A549 (cell line): Measurements from ENCODE around the gene FHIT.

ENCODE experiments used
- MAFK ChIP-seq: fragments of 450-650 bp; IDR thresholded peaks from 2 replicates; pipeline ENCODE4 v1.6.1; 2014; ENCODE audit not compliant: partially characterized antibody
- NR3C1 ChIP-seq: fragments of >200 bp; sonication (Bioruptor Twin); formaldehyde crosslinking; IDR thresholded peaks from 3 replicates; pipeline ENCODE4 v1.6.1; 2017
- POLR2A ChIP-seq: IDR thresholded peaks from 2 replicates; pipeline ENCODE4 v1.6.1; 2012; ENCODE audit warnings: mild to moderate bottlenecking, low read length
- POLR2AphosphoS2 ChIP-seq: conservative IDR thresholded peaks from 2 replicates; pipeline ENCODE4 v1.6.1; 2012; ENCODE audit warnings: low read length, improper control_type of control experiment, inconsistent platforms
- RAD21 ChIP-seq, 2 experiments: fragments of >200 bp in 1 of 2; sonication (Bioruptor Twin) in 1 of 2; formaldehyde crosslinking in 1 of 2; IDR thresholded peaks in 1 of 2; conservative IDR thresholded peaks in 1 of 2; 2 replicates in 1 of 2; 3 replicates in 1 of 2; pipeline ENCODE4 v1.6.1; 2012 to 2018; ENCODE audit warnings: inconsistent platforms in 1 of 2
- RFX5 ChIP-seq: fragments of 450-650 bp; IDR thresholded peaks from 2 replicates; pipeline ENCODE4 v1.7.1; 2014; ENCODE audit warnings: antibody characterized with exemption, mild to moderate bottlenecking, moderate library complexity
- ZFP36 ChIP-seq: fragments of 450-650 bp; IDR thresholded peaks from 2 replicates; pipeline ENCODE4 v1.6.1; 2014; ENCODE audit warnings: borderline replicate concordance; ENCODE audit not compliant: partially characterized antibody
- TF ChIP-seq, protein P1 (sequence below): fragments of >200 bp; sonication (Bioruptor Twin); formaldehyde crosslinking; IDR thresholded peaks from 3 replicates; pipeline ENCODE4 v1.5.1; 2016

DNA sequence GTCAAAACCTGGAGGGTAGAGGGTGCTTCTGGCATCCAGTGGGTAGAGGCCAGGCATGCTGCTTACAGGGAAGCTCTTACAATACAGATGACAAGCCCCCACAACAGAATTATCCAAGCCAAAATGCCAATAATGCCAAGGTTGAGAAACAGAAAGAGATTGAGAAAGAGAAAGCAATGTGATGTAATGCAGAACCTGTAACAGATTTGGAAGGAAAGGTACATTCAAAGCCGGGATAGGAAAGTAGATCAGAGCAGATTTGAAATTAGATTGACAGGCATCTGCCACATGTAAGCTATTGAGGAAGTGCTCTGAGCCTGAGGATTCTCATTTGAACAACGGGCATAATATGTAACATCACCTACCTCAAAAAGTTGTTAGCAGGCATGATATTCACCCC is 157.9 kb downstream of the FHIT start:
- TF ChIP-seq NR3C1 (no peak), POLR2AphosphoS2 (no peak), RAD21 (conservative IDR thresholded peaks at IDR 0.05 in 1 of 2, IDR thresholded peaks at IDR 0.05 in 1 of 2) (no peak), POLR2A (no peak), ZFP36 (no peak), RFX5 (no peak), MAFK (no peak)
- TF ChIP-seq, protein P1, sequence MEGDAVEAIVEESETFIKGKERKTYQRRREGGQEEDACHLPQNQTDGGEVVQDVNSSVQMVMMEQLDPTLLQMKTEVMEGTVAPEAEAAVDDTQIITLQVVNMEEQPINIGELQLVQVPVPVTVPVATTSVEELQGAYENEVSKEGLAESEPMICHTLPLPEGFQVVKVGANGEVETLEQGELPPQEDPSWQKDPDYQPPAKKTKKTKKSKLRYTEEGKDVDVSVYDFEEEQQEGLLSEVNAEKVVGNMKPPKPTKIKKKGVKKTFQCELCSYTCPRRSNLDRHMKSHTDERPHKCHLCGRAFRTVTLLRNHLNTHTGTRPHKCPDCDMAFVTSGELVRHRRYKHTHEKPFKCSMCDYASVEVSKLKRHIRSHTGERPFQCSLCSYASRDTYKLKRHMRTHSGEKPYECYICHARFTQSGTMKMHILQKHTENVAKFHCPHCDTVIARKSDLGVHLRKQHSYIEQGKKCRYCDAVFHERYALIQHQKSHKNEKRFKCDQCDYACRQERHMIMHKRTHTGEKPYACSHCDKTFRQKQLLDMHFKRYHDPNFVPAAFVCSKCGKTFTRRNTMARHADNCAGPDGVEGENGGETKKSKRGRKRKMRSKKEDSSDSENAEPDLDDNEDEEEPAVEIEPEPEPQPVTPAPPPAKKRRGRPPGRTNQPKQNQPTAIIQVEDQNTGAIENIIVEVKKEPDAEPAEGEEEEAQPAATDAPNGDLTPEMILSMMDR, result no peak
